Measurements from ENCODE around the gene TRMT5. TPM values are rescaled to one million over a fixed set of nuclear protein-coding genes. Genes with fewer than 3 reads are reported as not detected.
A peak's percentile ranks its signal among the peaks of the same experiment; 100 is the strongest.

TRMT5 gene
- total RNA-seq, 1 experiment from 2014 or later, result 16.3 TPM

GRCh38 chr14:61025251-61026223, 44.7 kb upstream of the TRMT5 start:
- no peaks in the 10 kb centered on the region for H3K9me3 ChIP-seq
- Mint-ChIP-seq H3K36me3 (ENCODE audit: insufficient read depth, unreplicated experiment) (no peaks in the 10 kb centered on the region), H3K27me3 (ENCODE audit: insufficient read depth, unreplicated experiment) (no peaks in the 10 kb centered on the region), H3K4me1 (ENCODE audit: low read depth, unreplicated experiment) (no peaks in the 10 kb centered on the region), H3K27ac (ENCODE audit: unreplicated experiment) (no peak overlapping the region), H3K9me3 (ENCODE audit: unreplicated experiment) (no peaks in the 10 kb centered on the region), H3K4me3 (ENCODE audit: unreplicated experiment) (no peak overlapping the region)
- H3K36me3 ChIP-seq (ENCODE audit: control insufficient read depth, insufficient read depth, low read length), result no peaks in the 10 kb centered on the region
- H3K4me1 ChIP-seq, result no peaks in the 10 kb centered on the region
- intact Hi-C loops (cut with micrococcal nuclease; ENCODE audit: unreplicated experiment), result loop anchor here (1.0 to 5.0 kb wide), 5 partner anchors 44 to 400 kb away; partner anchors contain the start of genes SLC38A6 and TRMT5
- DNase-seq, result peak; percentile 50 to 64
- H3K4me3 ChIP-seq (ENCODE audit: low read depth, low read length), result no peak overlapping the region
- BruUV-seq (replicated peaks), result no TSS peak
- ChIA-PET CTCF (interaction anchor here (0.6 to 1.6 kb wide), 3 partner anchors 369 to 406 kb away, joined by 3 to 12 read pairs (median 3); no protein-coding TSS in a partner anchor), POLR2A (interaction anchor here (0.5 kb wide), 1 partner anchor 320 kb away, joined by 4 read pairs; no protein-coding TSS in a partner anchor)
- no peaks in the 10 kb centered on the region for H3K27me3 ChIP-seq (replicated peaks; ENCODE audit: control insufficient read depth, insufficient read depth, low read length)
- TF ChIP-seq CTCF (IDR thresholded peaks at IDR 0.05; ENCODE audit: insufficient read depth in 1 of 2, low read depth in 1 of 2, low read length in 1 of 2, severe bottlenecking in 1 of 2, unreplicated experiment in 1 of 2), result peak; percentile 70 to 84

GRCh38 chr14:61019537-61019936, 38.7 kb upstream of the TRMT5 start:
- H3K36me3 Mint-ChIP-seq (ENCODE audit: insufficient read depth, unreplicated experiment), result no peaks in the 10 kb centered on the region
- Histone ChIP-seq H3K4me1 (no peaks in the 10 kb centered on the region), H3K9me3 (no peaks in the 10 kb centered on the region), H3K36me3 (ENCODE audit: control insufficient read depth, insufficient read depth, low read length) (no peaks in the 10 kb centered on the region), H3K4me3 (ENCODE audit: low read depth, low read length) (no peak overlapping the region), H3K27me3 (replicated peaks; ENCODE audit: control insufficient read depth, insufficient read depth, low read length) (no peaks in the 10 kb centered on the region)
- POLR2A ChIA-PET, result no interaction called here
- no peaks in the 10 kb centered on the region for H3K4me1 Mint-ChIP-seq (ENCODE audit: low read depth, unreplicated experiment)
- H3K9me3 Mint-ChIP-seq (ENCODE audit: unreplicated experiment), result no peaks in the 10 kb centered on the region
- CTCF ChIA-PET, result no interaction called here
- H3K27me3 Mint-ChIP-seq (ENCODE audit: insufficient read depth, unreplicated experiment), result no peaks in the 10 kb centered on the region
- no peak overlapping the region for H3K4me3 Mint-ChIP-seq (ENCODE audit: unreplicated experiment)
- no TSS peak for BruUV-seq (replicated peaks)
- TF ChIP-seq CTCF (IDR thresholded peaks at IDR 0.05; ENCODE audit: insufficient read depth in 1 of 2, low read depth in 1 of 2, low read length in 1 of 2, severe bottlenecking in 1 of 2, unreplicated experiment in 1 of 2), result no peak
- no peak for DNase-seq
- no peak overlapping the region for H3K27ac Mint-ChIP-seq (ENCODE audit: unreplicated experiment)
- intact Hi-C loops (cut with micrococcal nuclease; ENCODE audit: unreplicated experiment), result no loop called here

GRCh38 chr14:61003571-61003970, 22.7 kb upstream of the TRMT5 start:
- Mint-ChIP-seq H3K36me3 (ENCODE audit: insufficient read depth, unreplicated experiment) (no peaks in the 10 kb centered on the region), H3K4me1 (ENCODE audit: low read depth, unreplicated experiment) (no peaks in the 10 kb centered on the region), H3K4me3 (ENCODE audit: unreplicated experiment) (no peak overlapping the region), H3K27ac (ENCODE audit: unreplicated experiment) (no peak overlapping the region), H3K9me3 (ENCODE audit: unreplicated experiment) (no peaks in the 10 kb centered on the region), H3K27me3 (ENCODE audit: insufficient read depth, unreplicated experiment) (no peaks in the 10 kb centered on the region)
- H3K9me3 ChIP-seq, result no peaks in the 10 kb centered on the region
- ChIA-PET POLR2A (no interaction called here), CTCF (no interaction called here)
- H3K4me1 ChIP-seq, result no peaks in the 10 kb centered on the region
- TF ChIP-seq CTCF (IDR thresholded peaks at IDR 0.05; ENCODE audit: insufficient read depth in 1 of 2, low read depth in 1 of 2, low read length in 1 of 2, severe bottlenecking in 1 of 2, unreplicated experiment in 1 of 2), result no peak
- no peak overlapping the region for H3K4me3 ChIP-seq (ENCODE audit: low read depth, low read length)
- DNase-seq, result no peak
- no peaks in the 10 kb centered on the region for H3K36me3 ChIP-seq (ENCODE audit: control insufficient read depth, insufficient read depth, low read length)
- intact Hi-C loops (cut with micrococcal nuclease; ENCODE audit: unreplicated experiment), result no loop called here
- H3K27me3 ChIP-seq (replicated peaks; ENCODE audit: control insufficient read depth, insufficient read depth, low read length), result no peaks in the 10 kb centered on the region
- no TSS peak for BruUV-seq (replicated peaks)

All from Caco-2 (cell line).